ENCODE measurements around the gene RLN3.

DNA sequence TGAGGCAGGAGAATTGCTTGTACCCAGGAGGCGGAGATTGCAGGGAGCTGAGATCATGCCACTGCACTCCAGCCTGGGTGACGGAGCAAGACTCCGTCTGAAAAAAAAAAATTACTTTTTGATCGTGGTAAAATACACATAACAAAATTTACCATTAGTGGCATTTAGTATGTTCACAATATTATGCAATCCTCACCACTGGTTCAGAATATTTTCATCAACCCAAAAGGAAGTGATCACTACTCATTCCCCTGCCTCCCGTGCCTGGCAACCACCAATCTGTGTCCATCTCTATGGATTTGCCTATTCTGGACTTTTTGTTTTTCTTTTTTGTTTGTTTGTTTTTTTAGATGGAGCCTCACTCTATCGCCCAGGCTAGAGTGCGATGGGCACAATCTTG, 35.2 kb downstream of the RLN3 start:
- TF ChIP-seq, protein P1, sequence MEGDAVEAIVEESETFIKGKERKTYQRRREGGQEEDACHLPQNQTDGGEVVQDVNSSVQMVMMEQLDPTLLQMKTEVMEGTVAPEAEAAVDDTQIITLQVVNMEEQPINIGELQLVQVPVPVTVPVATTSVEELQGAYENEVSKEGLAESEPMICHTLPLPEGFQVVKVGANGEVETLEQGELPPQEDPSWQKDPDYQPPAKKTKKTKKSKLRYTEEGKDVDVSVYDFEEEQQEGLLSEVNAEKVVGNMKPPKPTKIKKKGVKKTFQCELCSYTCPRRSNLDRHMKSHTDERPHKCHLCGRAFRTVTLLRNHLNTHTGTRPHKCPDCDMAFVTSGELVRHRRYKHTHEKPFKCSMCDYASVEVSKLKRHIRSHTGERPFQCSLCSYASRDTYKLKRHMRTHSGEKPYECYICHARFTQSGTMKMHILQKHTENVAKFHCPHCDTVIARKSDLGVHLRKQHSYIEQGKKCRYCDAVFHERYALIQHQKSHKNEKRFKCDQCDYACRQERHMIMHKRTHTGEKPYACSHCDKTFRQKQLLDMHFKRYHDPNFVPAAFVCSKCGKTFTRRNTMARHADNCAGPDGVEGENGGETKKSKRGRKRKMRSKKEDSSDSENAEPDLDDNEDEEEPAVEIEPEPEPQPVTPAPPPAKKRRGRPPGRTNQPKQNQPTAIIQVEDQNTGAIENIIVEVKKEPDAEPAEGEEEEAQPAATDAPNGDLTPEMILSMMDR (IDR thresholded peaks at IDR 0.05), result no peak
- no peak for TF ChIP-seq POLR2A (IDR thresholded peaks at IDR 0.05)
- no peak for TF ChIP-seq POLR2AphosphoS5 (IDR thresholded peaks at IDR 0.05)

All from breast epithelium (tissue), 3 donors.